GM13977 (cell line): Measurements from ENCODE around the gene TACC3.

ENCODE experiments used
- DNase-seq: peaks from one replicate; pipeline ENCODE4 v3.0.0; 2012; ENCODE audit warnings: low spot score
- in situ Hi-C: fragments of 300-500 bp; cut with MboI; formaldehyde crosslinking; loops from one replicate; pipeline ENCODE4 v1.12.0; 2022; ENCODE audit warnings: low sequenced_read_pairs, low pct_unique_long_range_greater_than_20kb, mixed read lengths, inconsistent platforms; ENCODE audit not compliant: unreplicated experiment
- TF ChIP-seq, protein P1 (sequence below): IDR thresholded peaks from 2 replicates; pipeline ENCODE4 v1.5.1; 2012; ENCODE audit warnings: mild to moderate bottlenecking, control low read depth; ENCODE audit not compliant: insufficient read depth; ENCODE audit errors: extremely low read depth, missing control alignments

Gene TACC3

DNA sequence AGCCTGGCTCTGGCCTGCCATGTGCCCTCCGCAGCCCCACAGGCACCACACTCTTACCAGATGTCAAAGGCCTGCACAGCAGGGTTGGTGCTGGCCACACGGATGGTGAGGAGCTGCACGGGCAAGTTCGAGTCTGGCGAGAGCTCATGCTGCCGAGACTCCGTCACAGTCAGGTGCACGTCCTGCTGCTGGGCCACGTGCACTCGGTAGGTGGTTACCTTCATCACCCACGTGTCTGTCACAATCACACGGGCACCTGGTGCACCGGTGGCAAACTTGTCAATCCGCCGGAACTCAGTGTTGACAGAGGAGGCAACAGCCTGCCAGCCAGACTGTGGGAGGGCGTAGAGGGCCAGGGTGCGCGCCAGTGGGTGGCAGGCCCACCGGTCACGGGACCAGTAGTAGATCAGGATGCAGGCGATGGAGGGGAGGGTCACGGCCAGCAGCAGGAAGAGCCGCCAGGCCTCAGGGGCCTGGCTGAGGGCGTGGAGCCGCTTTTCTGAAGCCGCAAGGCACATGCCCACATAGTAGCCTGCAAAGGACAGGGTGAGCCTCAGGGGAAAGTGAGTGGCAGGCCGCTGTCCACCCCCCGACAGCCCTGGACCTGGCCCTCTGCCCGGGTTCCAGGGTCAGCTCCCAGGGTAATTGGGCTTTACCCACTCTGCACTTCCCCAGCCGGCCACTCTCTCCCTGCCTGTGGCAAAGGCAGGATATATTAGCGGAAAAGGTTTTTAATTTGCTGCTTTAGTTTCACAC is 3.0 kb upstream of the TACC3 start:
- in situ Hi-C loops = no loop called here
- peak; percentile 21 for DNase-seq
- TF ChIP-seq, protein P1, sequence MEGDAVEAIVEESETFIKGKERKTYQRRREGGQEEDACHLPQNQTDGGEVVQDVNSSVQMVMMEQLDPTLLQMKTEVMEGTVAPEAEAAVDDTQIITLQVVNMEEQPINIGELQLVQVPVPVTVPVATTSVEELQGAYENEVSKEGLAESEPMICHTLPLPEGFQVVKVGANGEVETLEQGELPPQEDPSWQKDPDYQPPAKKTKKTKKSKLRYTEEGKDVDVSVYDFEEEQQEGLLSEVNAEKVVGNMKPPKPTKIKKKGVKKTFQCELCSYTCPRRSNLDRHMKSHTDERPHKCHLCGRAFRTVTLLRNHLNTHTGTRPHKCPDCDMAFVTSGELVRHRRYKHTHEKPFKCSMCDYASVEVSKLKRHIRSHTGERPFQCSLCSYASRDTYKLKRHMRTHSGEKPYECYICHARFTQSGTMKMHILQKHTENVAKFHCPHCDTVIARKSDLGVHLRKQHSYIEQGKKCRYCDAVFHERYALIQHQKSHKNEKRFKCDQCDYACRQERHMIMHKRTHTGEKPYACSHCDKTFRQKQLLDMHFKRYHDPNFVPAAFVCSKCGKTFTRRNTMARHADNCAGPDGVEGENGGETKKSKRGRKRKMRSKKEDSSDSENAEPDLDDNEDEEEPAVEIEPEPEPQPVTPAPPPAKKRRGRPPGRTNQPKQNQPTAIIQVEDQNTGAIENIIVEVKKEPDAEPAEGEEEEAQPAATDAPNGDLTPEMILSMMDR = no peak

DNA sequence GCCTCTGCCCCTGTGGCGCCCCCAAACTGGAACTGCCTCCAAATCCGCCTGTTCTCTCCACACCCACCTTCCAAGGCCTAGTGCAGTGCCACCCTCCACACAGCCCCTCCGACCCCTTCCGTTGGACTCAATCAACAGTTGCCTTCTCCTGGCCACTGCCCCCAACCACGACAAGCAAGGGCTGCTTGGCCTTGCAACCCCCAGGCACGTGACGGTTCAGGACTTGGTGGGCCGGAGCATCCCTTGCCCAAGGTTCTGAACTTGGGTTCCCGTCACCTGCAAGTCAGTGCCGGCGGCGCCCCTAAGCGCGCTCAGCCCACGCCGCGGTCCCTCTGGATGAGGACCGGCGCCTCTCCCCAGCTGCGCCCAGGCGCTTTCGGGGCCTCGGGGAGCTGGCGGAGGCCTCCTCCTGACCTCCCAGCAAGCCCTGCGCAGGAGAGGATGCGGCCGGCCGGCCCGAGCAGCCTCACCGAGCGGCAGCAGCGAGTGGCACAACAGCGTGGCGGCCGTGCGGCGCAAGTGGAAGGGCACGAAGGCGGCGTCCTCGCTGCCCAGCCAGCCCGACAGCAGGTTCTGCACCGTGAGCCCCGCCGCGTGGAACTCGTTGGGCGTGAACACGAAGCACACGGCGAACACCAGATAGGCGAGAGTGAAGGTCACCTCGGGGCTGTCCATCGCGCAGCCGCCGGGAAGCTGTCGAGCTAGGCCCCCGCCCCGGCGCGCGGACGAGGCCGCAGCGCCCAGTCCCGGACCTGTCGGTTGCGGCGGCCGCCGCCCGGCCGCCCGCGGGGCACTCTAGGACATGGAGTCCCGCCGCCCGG is 948 bp upstream of the TACC3 start:
- in situ Hi-C loops = no loop called here
- TF ChIP-seq, protein P1 = peak; percentile 12
- peak; percentile 67 for DNase-seq

DNA sequence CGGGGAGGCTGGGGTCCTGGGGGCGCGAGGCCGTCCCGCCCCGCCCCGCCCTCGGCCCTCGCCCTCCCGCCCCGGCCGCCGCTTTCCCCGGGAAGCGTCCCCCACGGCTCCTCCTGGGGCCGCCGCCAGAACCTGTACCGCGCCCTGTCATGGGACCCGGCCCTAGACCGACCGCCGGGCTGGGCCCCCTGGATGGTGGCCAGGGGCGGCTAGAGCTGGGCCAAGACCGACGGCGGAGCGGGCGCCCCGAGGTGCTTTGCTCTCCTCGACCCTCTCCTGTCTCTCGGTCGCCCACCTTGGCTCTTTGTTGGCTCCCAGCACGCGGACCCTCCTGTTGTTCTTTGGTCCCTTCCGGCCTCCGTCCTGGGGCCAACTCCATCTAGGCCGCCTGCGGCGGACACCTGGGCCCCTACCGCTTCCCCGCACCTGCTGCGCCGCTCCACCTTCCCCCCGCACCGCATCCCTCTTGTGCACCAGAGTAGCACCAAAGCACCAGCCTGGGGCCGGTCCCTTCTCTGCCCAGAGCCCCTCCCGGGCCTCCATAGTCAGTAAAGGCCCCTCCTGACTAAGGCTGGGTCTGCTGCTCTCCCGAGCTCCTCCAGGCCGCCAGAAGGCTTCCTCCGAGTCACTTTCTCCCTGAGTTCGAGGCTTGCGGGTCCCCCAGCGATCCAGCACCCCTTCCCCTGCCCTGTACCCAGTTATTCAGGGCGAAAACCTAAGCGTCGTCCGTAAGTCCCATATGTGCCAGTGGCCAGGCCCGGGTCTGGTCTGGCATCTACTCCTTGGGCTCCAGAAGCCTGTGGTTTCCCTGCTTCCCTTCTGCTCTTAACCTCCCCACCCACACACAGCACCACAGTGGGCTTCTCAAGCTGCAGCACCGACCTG is 587 bp downstream of the TACC3 start:
- DNase-seq = peak; percentile 20
- TF ChIP-seq, protein P1 = no peak
- in situ Hi-C loops = no loop called here

DNA sequence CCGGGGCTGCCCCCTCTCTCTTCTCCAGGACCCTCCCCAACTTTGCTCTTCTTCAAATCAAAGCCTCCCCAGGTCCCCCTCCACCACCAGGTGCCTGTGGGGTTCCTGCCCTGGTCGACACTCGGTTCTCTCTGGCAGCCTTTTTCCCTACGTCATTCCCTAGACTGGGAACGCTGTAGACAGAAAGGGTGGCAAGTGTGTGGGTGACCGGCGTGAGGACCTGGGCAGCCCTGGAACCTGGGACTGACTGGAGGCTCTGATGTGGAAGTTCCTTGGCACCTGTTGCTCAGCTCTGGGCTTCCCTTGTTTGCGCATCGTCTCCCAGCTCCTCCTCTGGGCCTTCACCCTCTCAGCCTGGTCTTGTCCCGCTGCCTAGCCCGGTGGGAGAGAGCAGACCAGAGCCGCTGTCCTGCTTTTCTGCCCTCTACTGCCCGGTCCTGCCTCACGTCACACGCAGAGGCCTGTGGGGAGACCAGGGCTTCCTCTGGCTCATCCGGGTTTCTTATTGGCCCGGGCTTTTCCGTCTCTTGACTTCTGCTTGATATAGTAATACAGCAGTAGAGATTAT is 1.3 kb downstream of the TACC3 start:
- in situ Hi-C loops = no loop called here
- TF ChIP-seq, protein P1 = no peak

DNA sequence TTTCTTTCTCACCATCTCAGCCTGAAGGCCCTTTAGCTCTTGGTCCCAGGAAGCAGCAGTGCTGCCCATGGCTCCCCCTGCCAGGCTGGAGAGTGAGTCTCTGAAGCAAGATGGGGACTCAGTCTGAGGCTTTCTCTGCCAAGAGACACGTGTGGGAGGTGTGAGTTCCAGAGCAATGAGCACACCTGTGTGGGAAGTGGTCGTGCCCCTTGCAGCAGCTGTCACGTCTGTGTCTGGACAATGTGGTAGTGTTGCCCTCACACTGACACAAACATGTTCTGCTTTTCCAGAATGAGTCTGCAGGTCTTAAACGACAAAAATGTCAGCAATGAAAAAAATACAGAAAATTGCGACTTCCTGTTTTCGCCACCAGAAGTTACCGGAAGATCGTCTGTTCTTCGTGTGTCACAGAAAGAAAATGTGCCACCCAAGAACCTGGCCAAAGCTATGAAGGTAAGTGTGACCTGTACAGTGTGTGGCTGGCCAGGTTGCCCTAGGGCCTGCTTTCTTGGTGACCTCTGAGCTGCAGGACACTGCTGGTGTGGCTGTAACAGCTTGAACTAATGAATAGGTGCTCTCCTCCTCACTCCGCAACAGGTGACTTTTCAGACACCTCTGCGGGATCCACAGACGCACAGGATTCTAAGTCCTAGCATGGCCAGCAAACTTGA is 1.9 kb downstream of the TACC3 start:
- in situ Hi-C loops = no loop called here
- TF ChIP-seq, protein P1 = no peak
- peak; percentile 46 for DNase-seq

More for the DNA sequence above, 1.3 kb downstream of the TACC3 start:
- DNase-seq = no peak

DNA sequence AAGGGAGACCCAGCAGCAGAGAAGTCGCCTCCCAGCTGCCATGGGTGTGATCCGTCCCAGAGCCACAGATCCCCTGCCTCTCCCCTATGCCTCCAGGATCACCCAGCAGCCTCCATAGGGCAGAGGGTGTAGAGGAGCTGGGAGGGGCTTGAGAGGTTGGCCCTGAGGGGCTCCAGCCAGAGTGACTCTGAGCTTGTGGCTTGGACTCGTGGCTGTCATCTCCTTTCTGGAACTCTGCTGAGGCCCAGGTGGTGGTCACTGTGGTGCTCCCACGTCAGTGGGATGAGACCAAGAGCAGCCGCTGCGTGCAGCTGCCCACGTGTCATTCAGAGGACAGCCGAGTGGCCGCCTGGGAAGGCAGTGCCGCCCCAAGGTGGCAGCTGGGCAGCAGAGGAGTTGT is 4.2 kb downstream of the TACC3 start:
- TF ChIP-seq, protein P1 = no peak
- DNase-seq = no peak
- in situ Hi-C loops = loop anchor here (25.0 kb wide), 1 partner anchor 462 kb away; no protein-coding TSS in a partner anchor
